ENCODE data around the gene RASGRF1. TPM values are rescaled to one million over a fixed set of nuclear protein-coding genes. Genes with fewer than 3 reads are reported as not detected.

RASGRF1 gene
- total and polyA plus RNA-seq, 2 experiments from 2014 or later: 0.05 to 0.24 TPM

- TF ChIP-seq CREB1 (CRISPR knock-in tag; IDR thresholded peaks at IDR 0.05; ENCODE audit: low read depth) (no peak), ETS1 (IDR thresholded peaks at IDR 0.05) (no peak), EZH2phosphoT487 (IDR thresholded peaks at IDR 0.05; ENCODE audit: unreplicated experiment) (no peak), JUNB (IDR thresholded peaks at IDR 0.05; ENCODE audit: unreplicated experiment) (no peak)
Observed at GRCh38 chr15:78988361-78988911, 102.1 kb downstream of the RASGRF1 start (continued).

GRCh38 chr15:78987556-78988360, 102.8 kb downstream of the RASGRF1 start:
- Histone ChIP-seq H3K36me3 (ENCODE audit: insufficient read depth) (no peaks in the 10 kb centered on the region), H3F3A (replicated peaks; ENCODE audit: low read depth) (no peaks in the 10 kb centered on the region), H3K79me2 (replicated peaks; ENCODE audit: insufficient read depth) (no peaks in the 10 kb centered on the region), H3K27me3 (ENCODE audit: insufficient read depth) (no peaks in the 10 kb centered on the region), H3K9me2 (ENCODE audit: insufficient read depth) (no peaks in the 10 kb centered on the region), H3K4me2 (no peak overlapping the region), H3K27ac (ENCODE audit: low read depth) (no peak overlapping the region), H3K4me3 (no peak overlapping the region), H2AFZ (peak overlapping the region; percentile 10; the same call in 1 of the 2 replicates), H3K4me1 (ENCODE audit: insufficient read depth) (no peaks in the 10 kb centered on the region), H4K20me1 (replicated peaks; ENCODE audit: insufficient read depth) (no peaks in the 10 kb centered on the region)
- Mint-ChIP-seq H3K27ac (no peak overlapping the region), H3K4me3 (no peak overlapping the region), H3K27me3 (ENCODE audit: insufficient read depth, low read depth, poor library complexity) (peaks cover 2% of the 10 kb centered on the region), H3K9me3 (no peaks in the 10 kb centered on the region), H3K4me1 (peaks cover 2% of the 10 kb centered on the region; the same call in 1 of the 3 replicates), H3K36me3 (ENCODE audit: low read depth) (no peaks in the 10 kb centered on the region)
- no peak for DNase-seq (ENCODE audit: low spot score)
- ATAC-seq: no peak
- TF ChIP-seq EZH2phosphoT487 (IDR thresholded peaks at IDR 0.05; ENCODE audit: unreplicated experiment) (no peak), ETS1 (IDR thresholded peaks at IDR 0.05) (no peak), ZNF114 (CRISPR knock-in tag; IDR thresholded peaks at IDR 0.05) (no peak), STAT1 (IDR thresholded peaks at IDR 0.05; ENCODE audit: unreplicated experiment) (no peak), REST (IDR thresholded peaks at IDR 0.05; ENCODE audit: unreplicated experiment) (no peak), ZNF462 (CRISPR knock-in tag; IDR thresholded peaks at IDR 0.05) (no peak)

Measured in GM23338 (cell line).